Measurements from ENCODE around the gene SFXN3. TPM values are rescaled to one million over a fixed set of nuclear protein-coding genes. Genes with fewer than 3 reads are reported as not detected.

SFXN3 gene, protein sequence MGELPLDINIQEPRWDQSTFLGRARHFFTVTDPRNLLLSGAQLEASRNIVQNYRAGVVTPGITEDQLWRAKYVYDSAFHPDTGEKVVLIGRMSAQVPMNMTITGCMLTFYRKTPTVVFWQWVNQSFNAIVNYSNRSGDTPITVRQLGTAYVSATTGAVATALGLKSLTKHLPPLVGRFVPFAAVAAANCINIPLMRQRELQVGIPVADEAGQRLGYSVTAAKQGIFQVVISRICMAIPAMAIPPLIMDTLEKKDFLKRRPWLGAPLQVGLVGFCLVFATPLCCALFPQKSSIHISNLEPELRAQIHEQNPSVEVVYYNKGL
- total RNA-seq = 64.4 and 108 TPM in 2 replicates

DNA sequence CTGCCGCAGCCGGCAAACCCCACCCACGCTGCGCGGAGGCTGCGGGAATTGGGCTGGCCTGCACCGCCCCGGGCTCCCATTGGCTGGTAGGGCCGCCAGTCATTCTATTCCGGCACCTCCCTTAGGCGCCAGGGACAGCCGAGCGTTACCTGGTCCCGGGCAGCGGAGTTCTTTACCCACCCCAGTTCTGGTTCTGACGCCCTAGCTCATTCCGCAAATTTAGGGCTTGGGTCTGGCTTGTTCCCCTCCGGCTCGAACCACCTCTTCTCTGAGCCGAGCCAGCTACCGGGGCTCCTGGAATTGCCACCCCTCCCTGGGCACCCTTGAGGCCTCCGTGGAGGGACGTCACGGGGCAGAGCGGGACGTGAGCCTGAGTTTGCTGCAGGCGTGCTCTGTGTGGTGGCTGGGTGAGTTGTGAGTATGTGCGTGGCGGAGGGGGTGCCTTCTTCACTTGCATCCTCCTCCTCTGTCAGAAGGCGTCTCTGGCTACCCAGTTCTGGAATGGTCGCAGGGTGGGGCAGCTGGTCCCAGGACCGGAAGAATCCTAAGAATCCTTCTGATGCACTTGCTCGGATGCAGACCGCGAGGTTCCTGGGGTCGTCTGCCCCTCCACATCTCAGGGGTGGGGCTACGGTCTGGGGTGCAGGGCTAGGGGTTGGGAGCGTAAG is at the start of gene SFXN3, which contains the start of gene PDZD7:
Gene SFXN3, plus strand, starts transcription at position 107 of the 668 bp plus-strand sequence. CDS start 3,461 bp downstream, outside the sequence.
Gene PDZD7, minus strand, starts transcription at position 2 of the 668 bp plus-strand sequence. CDS start 910 bp downstream, outside the sequence.

DNA sequence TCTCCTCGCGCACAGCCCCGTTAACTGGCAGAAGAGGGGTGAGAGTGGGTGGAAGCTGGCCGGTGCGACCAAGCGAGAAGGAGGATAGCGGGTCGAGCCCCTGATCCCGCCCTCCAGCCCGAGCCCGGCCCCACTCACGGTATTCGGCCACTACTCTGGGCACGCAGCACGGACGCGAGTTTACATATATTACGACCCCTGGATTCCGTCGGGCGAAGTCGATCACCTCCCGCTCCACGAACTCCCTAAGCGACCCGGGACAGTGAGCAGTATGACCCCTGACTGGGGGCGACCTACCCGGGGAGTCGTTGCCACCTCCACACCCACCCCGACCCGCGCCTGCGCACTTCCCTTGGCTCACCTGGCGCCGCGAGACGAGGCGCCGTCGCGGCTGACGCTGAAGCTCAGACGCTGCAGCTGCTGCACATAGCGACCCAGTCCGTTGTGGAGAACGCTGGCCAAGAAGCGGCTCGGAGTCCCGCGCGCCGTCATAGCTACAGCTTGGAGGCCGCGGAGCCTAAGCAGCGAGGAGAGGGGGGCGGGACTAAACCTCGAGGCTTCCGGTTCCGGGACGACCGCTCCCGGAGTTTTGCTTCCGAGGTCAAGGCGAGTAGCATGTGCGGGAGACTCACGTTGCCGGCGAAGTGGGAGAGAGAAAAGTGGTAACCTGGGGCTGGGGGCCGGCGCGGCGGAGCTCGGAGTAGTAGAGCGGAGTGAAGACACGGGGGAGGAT is 43.9 kb upstream of the SFXN3 start, which contains the start of the genes MRPL43 and TWNK:
Gene MRPL43, minus strand, starts transcription at position 546 of the 733 bp plus-strand sequence. Its CDS starts 54 bp downstream, at position 492.
Gene TWNK, plus strand, starts transcription at position 592 of the 733 bp plus-strand sequence. CDS start 668 bp downstream, outside the sequence.

DNA sequence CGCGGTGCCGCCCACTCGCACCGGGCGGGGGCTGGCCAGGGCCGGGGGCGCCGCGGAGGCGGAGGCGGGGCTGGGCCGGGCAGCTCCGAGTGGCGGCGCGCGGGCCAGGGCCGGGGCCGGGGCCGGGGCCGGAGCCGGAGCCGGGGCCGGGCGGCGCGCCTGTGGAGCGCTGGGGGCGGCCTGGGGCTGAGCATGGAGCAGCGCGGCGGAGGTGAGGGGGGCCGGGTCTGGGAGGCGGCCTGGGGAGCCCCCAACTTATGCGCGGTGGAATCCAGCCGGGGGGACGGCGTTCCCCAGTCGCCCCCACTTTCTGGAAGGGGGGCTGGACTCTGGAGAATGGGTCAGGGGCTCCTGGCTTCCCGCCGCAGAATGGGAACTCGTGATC is 31.3 kb upstream of the SFXN3 start, which contains the start of gene LZTS2:
Gene LZTS2, plus strand, starts transcription at position 67 of the 385 bp plus-strand sequence. CDS start 2,731 bp downstream, outside the sequence.

DNA sequence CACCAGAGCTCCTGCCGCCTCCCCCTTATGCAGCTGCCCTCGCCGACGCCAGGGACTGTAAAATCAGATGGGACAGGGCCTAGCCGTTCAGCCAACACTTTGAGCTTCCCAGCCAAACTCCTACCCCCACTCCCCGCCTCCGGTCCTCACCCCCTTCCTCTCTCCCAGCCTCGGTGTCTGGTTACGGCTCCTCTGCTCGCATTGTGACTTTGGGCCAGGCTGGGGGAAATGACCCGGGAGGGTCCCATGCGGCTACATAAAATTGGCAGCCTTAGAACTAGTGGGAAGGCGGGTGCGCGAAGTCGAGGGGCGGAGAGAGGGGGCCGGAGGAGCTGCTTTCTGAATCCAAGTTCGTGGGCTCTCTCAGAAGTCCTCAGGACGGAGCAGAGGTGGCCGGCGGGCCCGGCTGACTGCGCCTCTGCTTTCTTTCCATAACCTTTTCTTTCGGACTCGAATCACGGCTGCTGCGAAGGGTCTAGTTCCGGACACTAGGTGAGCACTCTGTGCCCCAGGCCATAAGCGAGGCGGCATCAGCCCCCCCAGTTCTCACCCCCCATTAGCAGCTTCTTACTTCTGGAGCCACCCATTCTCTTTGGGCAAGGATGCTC is 30.7 kb downstream of the SFXN3 start, which contains the start of gene KAZALD1:
Gene KAZALD1, plus strand, starts transcription at position 366 of the 608 bp plus-strand sequence. CDS start 604 bp downstream, outside the sequence.

Other genes with a start within 250 kb of the SFXN3 start
- gene SLF2, start 118.3 kb upstream of the SFXN3 start, total RNA-seq = 21.0 and 23.9 TPM in 2 replicates
- 0.79 and 1.7 TPM in 2 replicates for gene SEMA4G, start 61.7 kb upstream of the SFXN3 start, total RNA-seq
- 51.4 and 75.6 TPM in 2 replicates for gene MRPL43, start 43.7 kb upstream of the SFXN3 start, total RNA-seq
- gene TWNK, start 43.7 kb upstream of the SFXN3 start, total RNA-seq = 5.1 and 7.4 TPM in 2 replicates
- gene LZTS2, start 31.4 kb upstream of the SFXN3 start, total RNA-seq = 55.3 and 76.9 TPM in 2 replicates
- gene PDZD7, start 105 bp upstream of the SFXN3 start, total RNA-seq = 1.2 and 6.9 TPM in 2 replicates
- gene KAZALD1, start 30.8 kb downstream of the SFXN3 start, total RNA-seq = 11.9 and 26.7 TPM in 2 replicates
- not detected in 2 replicates for gene TLX1, start 100.1 kb downstream of the SFXN3 start, total RNA-seq
- not detected in 2 replicates for gene LBX1, start 198.2 kb downstream of the SFXN3 start, total RNA-seq